Measurements from ENCODE around the gene MRFAP1.
"Not testable (repeated sequence)": the region's sequence is repeated elsewhere in the genome, so short reads cannot be mapped to it uniquely, and the experiment has no call there.

The MRFAP1 gene

DNA sequence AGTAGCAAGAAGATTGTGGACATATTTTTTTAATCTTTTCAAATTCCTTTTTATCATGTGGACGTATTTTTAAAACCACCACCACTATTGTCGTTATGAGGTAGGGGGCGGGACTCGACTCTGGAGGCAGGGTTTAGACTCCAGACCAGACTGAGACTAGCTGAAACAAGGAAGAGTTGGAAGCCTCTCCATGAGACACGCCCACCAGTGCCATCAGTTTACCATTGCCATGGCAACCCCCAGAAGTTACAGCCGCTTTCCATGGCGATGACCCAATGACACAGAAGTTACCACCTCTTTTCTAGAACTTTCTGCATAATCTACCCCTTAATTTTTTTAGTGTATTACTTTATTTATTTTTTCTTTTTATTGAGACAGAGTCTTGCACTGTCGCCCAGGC lies 8.7 kb downstream of the MRFAP1 start:
- Histone ChIP-seq H3K9me3 (ENCODE audit: severe bottlenecking) (no peaks in the 10 kb centered on the region), H3K27ac (no peak overlapping the region), H3K27me3 (ENCODE audit: insufficient read depth, low read depth, severe bottlenecking) (no peaks in the 10 kb centered on the region), H3K4me3 (ENCODE audit: low read depth, low read length) (no peak overlapping the region), H3K36me3 (no peaks in the 10 kb centered on the region)
- no peak for DNase-seq
- TF ChIP-seq, protein P1, sequence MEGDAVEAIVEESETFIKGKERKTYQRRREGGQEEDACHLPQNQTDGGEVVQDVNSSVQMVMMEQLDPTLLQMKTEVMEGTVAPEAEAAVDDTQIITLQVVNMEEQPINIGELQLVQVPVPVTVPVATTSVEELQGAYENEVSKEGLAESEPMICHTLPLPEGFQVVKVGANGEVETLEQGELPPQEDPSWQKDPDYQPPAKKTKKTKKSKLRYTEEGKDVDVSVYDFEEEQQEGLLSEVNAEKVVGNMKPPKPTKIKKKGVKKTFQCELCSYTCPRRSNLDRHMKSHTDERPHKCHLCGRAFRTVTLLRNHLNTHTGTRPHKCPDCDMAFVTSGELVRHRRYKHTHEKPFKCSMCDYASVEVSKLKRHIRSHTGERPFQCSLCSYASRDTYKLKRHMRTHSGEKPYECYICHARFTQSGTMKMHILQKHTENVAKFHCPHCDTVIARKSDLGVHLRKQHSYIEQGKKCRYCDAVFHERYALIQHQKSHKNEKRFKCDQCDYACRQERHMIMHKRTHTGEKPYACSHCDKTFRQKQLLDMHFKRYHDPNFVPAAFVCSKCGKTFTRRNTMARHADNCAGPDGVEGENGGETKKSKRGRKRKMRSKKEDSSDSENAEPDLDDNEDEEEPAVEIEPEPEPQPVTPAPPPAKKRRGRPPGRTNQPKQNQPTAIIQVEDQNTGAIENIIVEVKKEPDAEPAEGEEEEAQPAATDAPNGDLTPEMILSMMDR (IDR thresholded peaks at IDR 0.05; ENCODE audit: low read depth, low read length) = no peak

DNA sequence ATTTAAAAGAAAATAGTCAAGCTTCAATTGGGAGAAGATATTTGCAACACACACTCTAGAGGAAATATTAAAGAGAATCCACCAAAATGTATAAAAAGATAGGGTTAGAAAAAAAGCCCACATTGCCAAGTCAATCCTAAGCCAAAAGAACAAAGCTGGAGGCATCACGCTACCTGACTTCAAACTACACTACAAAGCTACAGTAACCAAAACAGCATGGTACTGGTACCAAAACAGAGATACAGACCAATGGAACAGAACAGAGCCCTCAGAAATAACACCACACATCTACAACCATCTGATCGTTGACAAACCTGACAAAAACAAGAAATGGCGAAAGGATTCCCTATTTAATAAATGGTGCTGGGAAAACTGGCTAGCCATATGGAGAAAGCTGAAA lies 13.7 kb downstream of the MRFAP1 start:
- not testable (repeated sequence) for H3K36me3 ChIP-seq; H3K9me3 ChIP-seq (ENCODE audit: severe bottlenecking); DNase-seq; H3K4me3 ChIP-seq (ENCODE audit: low read depth, low read length); H3K27me3 ChIP-seq (ENCODE audit: insufficient read depth, low read depth, severe bottlenecking); H3K27ac ChIP-seq

DNA sequence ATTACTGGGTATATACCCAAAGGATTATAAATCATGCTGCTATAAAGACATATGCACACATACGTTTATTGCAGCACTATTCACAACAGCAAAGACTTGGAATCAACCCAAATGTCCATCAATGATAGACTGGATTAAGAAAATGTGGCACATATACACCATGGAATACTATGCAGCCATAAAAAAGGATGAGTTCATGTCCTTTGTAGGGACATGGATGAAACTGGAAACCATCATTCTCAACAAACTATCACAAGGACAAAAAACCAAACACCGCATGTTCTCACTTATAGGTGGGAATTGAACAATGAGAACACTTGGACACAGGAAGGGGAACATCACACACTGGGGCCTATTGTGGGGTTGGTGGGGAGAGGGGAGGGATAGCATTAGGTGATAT lies 14.8 kb downstream of the MRFAP1 start:
- not testable (repeated sequence) for H3K4me3 ChIP-seq (ENCODE audit: low read depth, low read length); H3K36me3 ChIP-seq; H3K9me3 ChIP-seq (ENCODE audit: severe bottlenecking); DNase-seq; H3K27ac ChIP-seq; H3K27me3 ChIP-seq (ENCODE audit: insufficient read depth, low read depth, severe bottlenecking)

DNA sequence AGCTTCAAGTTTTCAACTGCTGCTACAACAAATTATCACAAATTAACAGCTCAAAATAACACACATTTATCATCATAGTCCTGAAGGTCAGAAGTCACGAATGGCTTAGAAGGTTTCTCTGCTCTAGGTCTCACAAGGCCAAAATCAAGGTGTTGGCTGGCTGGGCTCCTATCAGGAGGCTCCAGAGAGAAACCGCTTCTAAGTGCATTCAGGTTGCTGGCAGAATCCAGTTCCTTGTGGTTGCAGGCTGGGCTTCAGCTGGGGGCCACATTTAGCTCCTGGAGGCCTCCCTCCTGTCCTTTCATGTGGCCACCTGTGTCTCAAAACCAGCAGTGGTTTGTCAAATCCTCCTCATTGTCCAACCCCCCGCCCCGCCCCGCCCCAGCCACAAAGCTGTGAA lies 15.4 kb downstream of the MRFAP1 start:
- Histone ChIP-seq H3K27me3 (ENCODE audit: insufficient read depth, low read depth, severe bottlenecking) (no peaks in the 10 kb centered on the region), H3K4me3 (ENCODE audit: low read depth, low read length) (no peak overlapping the region), H3K36me3 (no peaks in the 10 kb centered on the region), H3K9me3 (ENCODE audit: severe bottlenecking) (no peaks in the 10 kb centered on the region), H3K27ac (no peak overlapping the region)
- DNase-seq = no peak
- TF ChIP-seq, protein P1 (IDR thresholded peaks at IDR 0.05; ENCODE audit: low read depth, low read length) = no peak

DNA sequence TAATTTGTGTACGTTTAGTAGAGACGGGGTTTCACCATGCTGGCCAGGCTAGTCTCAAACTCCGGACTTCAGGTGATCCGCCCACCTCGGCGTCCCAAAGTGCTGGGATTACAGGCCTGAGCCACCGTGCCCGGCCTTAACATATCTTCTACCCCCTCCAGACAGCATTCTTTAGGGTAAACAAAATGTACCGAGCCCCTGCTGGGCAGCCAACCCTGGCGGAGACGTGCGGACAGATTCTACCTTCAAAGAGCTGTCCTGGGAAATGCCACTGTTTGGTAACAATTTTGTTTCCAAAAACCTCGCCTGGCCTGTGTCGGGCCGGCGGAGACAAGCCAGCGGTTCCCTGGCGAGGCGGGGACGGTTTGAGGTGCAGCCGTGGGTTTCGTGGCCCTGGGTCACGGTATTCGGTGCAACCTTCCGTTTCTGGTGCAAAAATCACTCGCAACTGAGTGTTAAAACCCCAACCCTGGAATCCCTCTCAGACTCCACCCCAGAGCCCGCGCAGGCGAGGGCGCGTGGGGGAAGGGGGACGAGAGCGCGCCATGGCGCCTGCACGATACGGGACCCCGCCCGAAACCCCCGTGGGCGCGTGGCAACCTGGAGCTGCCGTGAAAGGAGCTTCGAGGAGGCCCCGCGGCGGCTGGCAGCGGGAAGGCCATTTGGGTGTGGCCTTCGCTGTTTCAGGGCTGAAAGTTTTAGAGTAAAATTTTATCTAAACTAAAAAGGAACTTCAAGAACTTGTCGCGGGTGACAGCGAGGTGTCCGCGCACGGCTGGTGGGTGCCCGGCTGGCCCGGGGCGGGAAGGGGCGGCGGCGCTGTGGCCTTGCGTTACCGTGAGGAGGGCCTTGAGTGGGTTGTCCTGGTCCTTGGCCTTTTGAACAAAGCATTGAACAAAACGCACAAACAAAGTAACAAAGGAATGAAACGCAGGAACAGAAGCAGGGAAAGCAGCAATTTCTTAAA lies 17.0 kb downstream of the MRFAP1 start:
- Histone ChIP-seq H3K9me3 (ENCODE audit: severe bottlenecking) (no peaks in the 10 kb centered on the region), H3K4me3 (ENCODE audit: low read depth, low read length) (no peak overlapping the region), H3K27me3 (ENCODE audit: insufficient read depth, low read depth, severe bottlenecking) (no peaks in the 10 kb centered on the region), H3K36me3 (no peaks in the 10 kb centered on the region), H3K27ac (no peak overlapping the region)
- TF ChIP-seq, protein P1 (IDR thresholded peaks at IDR 0.05; ENCODE audit: low read depth, low read length) = no peak
- DNase-seq = no peak

DNA sequence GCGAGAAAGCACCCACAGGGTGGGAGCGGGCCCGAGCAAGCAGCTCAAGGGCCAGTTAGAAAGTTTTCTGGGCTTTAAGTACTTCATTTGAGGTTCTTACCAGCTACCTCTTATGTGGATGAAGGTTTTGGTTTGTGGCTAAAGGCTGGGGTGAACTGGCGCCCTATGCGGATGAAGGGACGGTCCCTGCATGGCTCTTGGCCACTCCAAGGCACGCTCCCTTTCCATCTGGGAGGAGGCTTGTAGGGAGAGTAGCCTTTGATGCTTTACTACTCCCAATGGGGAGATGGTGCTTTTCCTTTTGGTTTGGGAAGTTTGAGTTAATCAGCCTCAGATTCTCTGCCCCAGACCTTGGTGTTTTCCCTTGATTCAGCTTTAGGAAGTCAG lies 17.7 kb downstream of the MRFAP1 start:
- Histone ChIP-seq H3K27me3 (ENCODE audit: insufficient read depth, low read depth, severe bottlenecking) (no peaks in the 10 kb centered on the region), H3K36me3 (no peaks in the 10 kb centered on the region), H3K4me3 (ENCODE audit: low read depth, low read length) (no peak overlapping the region), H3K27ac (no peak overlapping the region), H3K9me3 (ENCODE audit: severe bottlenecking) (no peaks in the 10 kb centered on the region)
- DNase-seq = no peak
- TF ChIP-seq, protein P1 (IDR thresholded peaks at IDR 0.05; ENCODE audit: low read depth, low read length) = no peak

Measured in WERI-Rb-1 (cell line).